HS-27A (cell line): ENCODE results near the gene SIRT3.
"Not testable (repeated sequence)": the region's sequence is repeated elsewhere in the genome, so short reads cannot be mapped to it uniquely, and the experiment has no call there.

Experiments
- DNase-seq: peaks from one replicate; pipeline ENCODE4 v3.0.0-alpha.2; 2012; ENCODE audit warnings: low read depth, missing footprints

SIRT3 gene

GRCh38 chr11:203056-203944 is 32.8 kb downstream of the SIRT3 start:
- no peak for DNase-seq

- no peak for DNase-seq
Measured at GRCh38 chr11:202490-202889, 33.7 kb downstream of the SIRT3 start.

GRCh38 chr11:201966-202365 is 34.2 kb downstream of the SIRT3 start:
- no peak for DNase-seq

GRCh38 chr11:200224-201003 is 35.7 kb downstream of the SIRT3 start:
- DNase-seq = no peak

DNA sequence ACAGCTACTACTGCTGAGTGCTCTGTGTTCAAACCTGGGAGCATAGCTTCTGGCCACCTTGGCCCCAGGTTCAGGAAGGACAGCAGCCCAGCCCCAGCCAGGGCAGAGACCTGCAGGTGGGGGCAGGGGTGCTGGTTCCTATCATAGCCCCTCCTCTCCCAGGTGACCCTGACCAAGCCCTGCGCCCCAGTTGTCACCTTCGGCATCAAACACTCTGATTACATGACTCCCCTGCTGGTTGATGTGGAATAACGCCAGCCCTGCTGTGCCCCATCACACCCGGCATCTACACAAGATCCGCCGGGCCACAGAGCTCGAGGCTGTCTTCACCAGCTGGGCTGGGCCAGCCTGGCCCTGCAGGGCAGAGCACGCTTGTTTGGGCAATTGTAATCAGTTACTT is 36.4 kb downstream of the SIRT3 start:
- DNase-seq = no peak

GRCh38 chr11:199004-199581 is 37.0 kb downstream of the SIRT3 start:
- DNase-seq = no peak

GRCh38 chr11:198236-198806 is 37.8 kb downstream of the SIRT3 start:
- DNase-seq = no peak

DNA sequence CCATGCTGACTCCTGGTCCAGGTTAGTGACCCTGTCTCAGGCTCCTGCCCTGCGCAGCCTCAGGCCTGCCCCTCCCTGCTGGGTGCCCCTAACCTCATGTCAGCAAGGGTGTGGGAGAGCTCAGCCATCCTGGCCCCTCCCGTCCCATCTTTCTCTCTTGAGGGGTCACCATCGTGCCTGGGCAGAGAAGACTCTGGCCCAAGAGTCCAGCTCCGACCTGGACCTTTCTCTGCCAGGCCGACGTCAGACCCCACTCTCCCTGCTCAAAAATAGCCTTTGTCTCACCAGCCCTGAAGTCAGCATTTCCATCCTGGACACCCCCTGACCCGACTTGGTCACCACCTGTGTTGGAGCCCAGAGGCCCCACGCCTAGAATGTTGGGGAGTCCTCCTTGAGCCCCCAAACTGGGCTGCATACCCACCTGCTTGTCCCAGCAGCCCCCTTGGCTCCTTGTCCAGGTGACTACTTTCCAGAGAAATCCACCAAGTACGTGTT is 38.4 kb downstream of the SIRT3 start:
- no peak for DNase-seq

DNA sequence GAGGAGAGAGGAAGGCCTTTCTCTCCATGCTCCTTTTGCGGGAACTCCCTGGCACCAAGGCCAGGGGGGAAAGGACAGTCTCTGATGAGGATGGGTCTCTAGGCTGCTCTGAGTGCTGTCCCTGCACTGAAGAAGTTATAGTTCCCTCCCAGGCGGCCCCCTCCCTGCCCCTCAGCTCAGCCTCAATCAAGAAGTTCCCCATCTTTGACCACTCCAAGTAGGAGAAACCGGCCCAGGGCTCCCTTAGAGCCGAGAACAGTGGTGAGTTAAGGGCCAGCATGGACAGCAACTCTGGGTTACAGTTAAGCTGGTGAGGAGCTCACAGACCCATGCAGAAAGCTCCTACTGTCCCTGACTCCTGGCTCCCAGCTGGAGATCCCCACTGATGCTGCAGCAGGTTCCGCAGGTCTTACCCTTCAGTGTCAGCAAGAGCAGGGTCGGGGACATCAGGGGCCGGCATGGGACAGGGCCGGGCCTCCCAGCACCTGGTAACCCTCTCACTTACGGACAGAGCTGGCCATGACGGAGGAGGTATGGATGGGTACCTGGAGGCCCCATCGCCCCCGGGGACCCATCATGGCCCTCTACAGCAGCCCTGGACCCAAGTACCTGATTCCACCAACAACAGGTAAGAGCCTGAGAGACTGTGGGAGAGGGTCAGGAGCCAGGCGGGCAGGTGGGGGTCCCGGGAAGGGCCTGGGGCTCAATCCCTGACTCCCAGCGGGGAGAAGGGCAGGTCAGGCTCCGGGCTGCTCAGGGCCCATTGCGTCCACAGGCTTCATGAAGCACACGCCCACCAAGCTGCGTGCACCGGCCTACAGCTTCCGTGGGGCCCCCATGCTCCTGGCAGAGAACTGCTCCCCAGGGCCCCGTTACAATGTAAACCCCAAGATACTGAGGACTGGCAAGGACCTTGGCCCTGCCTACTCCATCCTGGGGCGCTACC is 39.1 kb downstream of the SIRT3 start:
- no peak for DNase-seq

DNA sequence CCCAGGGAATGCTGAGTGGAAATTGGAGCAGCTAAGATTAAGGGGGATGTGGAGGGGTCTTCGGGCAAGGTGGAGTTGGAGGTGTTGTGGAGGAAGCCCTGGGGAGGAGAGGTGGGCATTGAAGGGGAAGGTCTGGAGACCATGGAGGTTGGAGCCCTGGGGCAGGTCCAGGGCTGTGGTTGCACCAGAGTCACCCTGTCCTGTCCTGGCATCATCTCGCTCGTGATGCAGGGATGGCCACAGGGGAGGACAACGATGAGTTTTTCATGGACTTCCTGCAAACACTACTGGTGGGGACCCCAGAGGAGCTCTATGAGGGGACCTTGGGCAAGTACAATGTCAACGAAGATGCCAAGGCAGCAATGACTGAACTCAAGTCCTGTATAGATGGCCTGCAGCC is 42.7 kb downstream of the SIRT3 start:
- DNase-seq = not testable (repeated sequence)

- not testable (repeated sequence) for DNase-seq
Measured at GRCh38 chr11:192674-193128, 43.4 kb downstream of the SIRT3 start, which contains the start of gene SCGB1C1. TSS of gene SCGB1C1 (plus strand) at chr11:193078. CDS start at chr11:193100, 22 bp downstream.

DNA sequence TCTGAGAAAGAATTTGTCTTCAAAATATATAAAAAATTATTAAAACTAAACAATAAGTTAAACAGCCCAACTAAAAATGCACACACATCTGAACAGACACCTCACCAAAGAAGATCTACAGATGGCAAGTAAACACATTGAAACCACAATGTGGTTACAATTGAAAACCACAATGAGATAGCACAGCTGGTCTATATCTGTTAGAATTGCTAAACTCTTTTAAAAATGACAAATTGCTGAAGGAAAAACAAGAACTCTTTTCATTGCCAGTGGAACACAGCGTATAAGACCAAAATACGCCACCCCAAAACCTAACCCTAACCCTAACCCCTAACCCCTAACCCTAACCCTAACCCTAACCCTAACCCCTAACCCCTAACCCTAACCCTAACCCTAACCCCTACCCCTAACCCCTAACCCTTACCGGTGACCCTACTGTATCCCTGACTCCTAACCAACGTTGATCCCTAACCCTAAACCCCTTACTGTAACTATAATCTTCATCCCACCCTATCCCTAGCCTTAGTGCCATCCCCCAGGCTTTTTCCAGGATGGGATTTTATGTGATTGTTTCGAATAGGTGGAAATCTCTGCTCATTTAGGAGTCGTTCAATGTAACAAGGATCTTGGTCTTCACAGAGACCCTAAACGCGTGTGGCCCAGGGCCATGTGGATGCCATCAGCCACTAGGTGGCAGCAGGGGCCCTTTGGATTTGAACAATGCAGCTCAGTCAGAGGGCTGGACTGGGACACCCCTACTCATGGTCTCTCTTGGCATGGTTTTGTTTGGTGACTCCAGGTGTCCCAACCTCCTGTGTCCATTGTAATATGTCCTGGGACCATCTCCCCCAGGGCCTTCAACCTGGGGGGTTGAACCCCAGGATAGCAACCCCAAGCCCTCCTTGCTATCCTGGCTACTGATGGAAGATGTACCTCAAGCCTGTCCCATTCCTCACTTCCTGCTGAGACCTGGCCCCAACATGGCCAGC is 44.4 kb downstream of the SIRT3 start:
- not testable (repeated sequence) for DNase-seq

GRCh38 chr11:190546-190945 is 45.6 kb downstream of the SIRT3 start:
- not testable (repeated sequence) for DNase-seq

GRCh38 chr11:189843-190311 is 46.3 kb downstream of the SIRT3 start:
- not testable (repeated sequence) for DNase-seq

DNA sequence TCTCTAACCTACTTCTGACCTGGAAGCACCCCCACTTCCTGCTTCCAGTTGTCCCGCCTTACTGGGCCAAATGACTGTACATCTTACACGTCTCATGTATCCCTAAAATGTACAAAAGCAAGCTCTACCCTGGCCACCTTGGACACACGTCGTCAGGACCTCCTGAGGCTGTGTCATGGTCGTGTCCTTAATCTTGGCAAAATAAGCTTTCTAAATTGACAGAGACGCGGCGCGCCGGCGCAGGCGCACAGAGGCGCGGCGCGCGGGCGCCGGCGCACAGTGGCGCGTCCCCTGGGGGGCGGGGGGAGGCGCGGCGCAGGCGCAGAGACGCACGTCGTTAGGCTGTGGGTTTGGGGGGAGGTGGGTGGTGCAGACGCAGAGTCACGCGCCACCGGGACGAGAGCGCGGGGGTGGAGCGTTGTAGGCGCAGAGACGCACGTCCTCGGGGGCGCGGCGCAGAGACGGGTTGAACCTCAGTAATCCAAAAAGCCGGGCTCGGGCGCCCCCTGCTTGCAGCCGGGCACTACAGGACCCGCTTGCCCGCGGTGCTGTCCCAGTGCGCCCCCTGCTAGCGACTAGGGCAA is 46.9 kb downstream of the SIRT3 start:
- DNase-seq = not testable (repeated sequence)

DNA sequence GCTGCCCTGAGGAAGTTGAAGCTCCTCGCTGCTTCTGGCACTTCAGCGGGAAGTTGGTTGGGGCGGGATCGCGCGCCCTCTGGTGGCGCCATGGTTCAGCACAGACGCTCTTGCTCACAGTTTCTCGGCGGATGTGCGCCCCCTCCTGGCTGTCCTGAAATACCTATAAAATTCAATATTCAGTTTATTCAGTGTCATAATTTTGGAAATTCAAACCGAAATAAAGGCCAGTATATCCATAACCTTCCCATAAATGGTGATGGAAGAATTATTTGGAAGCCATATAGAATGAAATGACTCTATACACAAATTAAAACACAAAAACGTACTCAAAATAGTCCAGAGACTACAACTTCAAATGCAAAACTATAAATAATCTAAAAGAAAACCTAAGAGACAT is 55.9 kb downstream of the SIRT3 start:
- not testable (repeated sequence) for DNase-seq
